CD4-positive, alpha-beta T cell treated with Interleukin-4 for 1 hour (primary cell): Measurements from ENCODE around the gene CD99.

Experiments
- DNase-seq, 2 donors: peaks; one replicate each; pipeline ENCODE4 v3.0.0-alpha.2; 2020 to 2022

The CD99 gene

DNA sequence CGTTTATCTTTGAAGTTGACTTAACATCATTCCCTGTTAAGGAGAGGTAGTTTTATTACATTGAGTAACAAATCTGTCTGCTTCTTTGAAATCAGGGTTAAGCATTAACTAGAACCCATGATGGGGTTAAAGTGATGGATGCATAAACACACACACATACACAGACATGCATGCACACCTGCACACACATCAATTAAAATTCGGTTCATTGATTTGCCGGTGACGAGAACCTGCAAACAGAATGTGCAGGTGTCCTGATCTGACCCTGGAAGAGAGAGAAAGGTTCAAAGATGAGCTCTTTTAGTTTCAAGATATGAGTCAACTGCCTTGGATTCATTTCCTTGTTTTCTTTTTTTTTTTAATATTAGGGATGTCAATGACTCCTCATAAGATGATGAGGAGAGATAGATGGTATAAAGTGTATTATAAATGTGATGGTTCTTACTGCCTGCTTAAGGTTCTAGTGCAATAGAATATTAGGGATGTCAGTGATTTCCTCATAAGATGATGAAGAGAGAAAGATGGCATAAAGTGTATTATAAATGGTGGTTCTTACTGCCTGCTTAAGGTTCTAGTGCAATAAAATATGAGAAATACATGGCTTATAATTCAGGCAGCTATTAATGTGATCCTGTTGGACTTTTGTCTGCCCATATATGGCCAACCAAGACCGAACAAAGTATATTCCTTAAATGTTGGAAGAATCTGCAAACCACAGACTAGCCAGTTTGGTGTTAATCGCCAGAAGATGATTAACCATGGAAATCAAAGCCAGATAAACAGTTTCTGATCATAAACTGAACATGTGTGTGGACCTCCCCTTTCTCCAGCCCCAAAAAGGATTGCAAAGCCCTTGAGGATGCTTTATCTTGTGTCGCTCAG lies 14.1 kb upstream of the CD99 start:
- no peak for DNase-seq

DNA sequence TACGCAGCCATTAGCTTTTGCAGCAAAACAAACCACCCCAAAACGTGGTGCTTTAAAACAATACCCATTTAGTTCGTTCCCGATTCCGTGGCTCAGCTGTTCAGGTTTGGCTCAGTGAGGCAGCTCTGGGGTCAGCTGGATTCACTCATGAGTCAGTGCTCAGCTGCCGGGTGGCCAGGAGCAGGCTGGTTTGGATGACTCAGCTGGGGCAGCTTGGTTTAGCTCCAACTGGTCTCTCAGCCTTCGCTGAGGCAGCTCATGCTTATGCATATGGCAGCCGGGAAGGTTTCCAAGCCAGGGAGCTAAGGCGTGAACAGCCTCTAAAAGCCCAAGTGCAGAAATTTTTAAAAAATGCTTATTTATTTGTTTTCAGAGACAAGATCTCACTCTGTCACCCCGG lies 13.3 kb upstream of the CD99 start:
- no peak for DNase-seq

DNA sequence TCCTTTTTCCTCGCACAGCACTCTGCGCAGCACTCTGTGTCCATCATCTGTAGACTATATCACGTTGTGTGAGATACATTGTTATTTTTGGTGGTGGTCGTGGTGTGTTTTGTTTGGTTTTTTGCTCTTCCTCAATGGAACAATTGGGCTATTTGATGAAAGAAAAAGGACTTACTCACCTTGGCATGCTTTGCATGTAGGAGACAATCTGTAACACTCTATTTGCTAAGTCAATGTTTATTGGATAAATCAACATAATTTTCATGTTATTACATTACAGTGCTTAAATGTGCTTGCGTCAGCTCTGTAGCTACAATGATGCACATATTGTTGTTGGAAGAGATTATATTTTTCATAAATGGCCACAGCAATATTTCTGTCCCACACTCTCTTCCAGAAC lies 12.5 kb upstream of the CD99 start:
- DNase-seq = no peak

DNA sequence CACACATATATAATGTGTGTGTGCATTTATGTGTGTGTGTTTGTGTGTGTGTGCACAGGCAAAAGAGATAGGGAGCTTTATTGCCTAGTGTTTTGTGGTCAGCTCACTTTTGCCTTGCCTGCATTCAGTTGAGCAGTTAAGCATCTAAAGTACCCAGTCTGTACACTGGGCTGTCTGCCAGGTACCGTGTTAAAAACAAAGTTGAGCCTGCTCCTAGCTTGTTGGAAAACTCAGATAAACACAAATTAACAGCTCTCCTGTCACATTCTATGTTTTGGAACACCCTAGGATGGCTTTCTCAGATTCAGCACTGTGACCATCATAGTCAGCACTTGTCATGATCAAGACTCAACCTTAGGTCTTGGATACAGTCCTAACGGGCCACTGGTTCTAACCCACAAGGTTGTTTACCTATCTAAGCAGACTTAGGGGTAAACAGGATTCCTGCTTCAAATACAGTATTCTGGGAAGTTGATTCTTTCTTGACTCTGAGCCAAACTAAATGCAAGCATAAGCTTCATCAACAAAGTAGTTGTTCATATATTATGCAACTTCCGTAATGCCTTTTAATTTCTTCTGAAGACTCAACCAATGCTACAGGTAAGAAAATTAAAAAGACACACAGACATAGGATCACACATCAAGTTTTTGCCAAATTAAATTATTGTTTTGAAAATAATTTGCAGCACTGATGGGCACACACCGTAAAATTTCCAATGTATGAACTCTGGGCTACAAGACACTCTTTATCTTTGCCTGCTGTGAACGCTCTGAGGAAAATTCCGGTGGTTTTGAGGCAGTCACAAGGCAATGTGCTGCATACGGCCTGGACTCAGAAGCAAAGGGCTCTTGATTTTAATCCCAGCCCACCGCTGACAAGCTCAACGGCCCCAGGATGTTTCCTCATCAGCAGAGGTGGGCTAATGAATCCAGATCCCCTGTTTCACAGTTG lies 11.3 kb upstream of the CD99 start:
- no peak for DNase-seq

DNA sequence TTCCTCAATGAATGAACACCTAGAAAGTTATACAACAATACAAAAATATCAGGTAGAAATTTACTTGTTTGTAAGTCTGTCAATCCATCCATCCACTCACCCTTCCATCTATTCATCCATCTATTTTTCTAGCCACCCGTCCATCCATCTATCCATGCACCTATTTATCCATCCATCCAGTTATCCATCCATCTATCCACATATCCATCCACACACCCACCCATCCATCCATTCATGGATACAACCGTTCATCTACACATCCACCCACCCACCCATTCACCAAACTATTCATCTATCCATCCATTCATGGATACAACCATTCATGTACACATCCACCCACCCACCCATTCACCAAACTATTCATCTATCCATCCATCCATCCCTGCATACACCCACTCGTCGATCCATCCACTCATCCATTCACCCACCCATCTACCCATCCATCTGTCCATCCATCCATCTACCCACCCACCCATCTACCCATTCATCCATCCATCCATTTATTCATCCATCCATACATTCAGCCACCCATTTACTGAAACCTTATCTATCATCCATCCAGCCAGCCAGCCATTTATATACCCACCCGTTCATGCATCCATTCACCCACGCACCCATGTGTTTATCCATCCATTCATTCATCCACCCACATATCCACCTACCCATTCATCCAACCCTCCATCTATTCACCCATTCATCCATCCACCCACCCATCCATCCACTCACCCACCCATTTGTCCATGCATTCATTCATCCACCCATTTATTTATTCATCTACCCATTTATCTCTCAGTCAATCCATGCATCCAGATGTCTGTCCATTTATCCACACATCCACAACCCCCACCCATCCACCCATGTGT lies 10.4 kb upstream of the CD99 start:
- DNase-seq = no peak

DNA sequence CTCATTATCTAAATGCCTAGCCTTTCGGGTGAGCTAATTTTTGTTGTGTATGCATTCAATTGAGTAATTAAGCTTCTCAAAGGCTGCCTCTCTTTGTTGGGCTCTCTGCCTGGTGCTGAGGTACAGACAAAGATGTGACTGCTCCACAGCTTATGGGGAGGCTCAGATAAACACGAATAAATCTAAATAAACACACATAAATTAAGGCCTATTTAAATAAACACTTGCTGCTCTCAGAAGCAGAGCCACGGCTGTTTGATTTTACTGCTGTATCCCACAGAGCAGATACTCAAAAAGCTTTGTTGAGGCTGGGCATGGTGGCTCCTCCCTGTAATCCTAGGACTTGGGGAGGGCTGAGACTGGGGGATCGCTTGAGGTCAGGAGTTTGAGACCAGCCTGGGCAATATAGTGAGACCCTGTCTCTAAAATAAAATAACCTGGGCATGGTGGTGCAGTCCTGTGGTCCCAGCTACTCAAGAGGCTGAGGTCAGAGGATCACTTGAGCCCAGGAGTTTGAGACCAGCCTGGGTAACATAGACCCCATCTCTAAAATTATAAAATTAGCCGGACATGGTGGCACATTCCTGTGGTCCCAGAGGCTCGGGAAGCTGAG lies 8.4 kb upstream of the CD99 start:
- no peak for DNase-seq

DNA sequence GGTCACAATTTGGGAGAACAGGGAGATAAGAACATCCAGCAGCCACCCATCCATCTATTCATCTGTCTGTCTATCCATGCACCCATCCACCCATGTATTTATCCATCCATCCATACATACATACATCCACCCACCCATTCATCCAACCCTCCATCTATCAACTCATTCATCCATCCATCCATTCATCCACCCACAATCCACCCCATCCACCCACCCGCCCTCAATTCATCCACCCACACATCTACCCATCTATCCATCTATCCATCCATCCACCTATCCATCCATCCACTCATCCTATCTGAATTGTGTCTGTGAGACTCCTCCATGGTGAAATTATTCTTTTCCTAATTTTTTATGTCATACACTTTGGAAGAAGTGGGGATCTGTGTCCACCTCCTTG lies 6.8 kb upstream of the CD99 start:
- DNase-seq = no peak

DNA sequence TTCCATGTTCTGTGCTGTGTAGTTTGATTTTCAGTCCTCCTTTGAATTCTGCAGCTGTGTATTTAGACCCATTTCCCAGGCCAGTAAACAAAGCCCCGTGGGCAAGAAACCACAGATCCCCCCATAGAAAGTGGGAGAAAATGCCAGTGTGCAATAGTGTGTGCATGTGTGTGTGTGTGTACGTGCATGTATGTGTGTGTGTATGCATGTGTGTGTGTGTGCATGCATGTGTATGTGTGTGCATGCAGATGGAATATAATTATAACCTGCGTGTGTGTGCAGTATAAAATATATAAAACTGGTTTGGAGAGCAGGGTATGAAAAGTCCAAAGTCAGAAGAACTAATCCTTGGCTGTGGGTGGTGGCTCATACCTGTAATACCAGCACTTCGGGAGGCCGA lies 5.2 kb upstream of the CD99 start:
- no peak for DNase-seq

DNA sequence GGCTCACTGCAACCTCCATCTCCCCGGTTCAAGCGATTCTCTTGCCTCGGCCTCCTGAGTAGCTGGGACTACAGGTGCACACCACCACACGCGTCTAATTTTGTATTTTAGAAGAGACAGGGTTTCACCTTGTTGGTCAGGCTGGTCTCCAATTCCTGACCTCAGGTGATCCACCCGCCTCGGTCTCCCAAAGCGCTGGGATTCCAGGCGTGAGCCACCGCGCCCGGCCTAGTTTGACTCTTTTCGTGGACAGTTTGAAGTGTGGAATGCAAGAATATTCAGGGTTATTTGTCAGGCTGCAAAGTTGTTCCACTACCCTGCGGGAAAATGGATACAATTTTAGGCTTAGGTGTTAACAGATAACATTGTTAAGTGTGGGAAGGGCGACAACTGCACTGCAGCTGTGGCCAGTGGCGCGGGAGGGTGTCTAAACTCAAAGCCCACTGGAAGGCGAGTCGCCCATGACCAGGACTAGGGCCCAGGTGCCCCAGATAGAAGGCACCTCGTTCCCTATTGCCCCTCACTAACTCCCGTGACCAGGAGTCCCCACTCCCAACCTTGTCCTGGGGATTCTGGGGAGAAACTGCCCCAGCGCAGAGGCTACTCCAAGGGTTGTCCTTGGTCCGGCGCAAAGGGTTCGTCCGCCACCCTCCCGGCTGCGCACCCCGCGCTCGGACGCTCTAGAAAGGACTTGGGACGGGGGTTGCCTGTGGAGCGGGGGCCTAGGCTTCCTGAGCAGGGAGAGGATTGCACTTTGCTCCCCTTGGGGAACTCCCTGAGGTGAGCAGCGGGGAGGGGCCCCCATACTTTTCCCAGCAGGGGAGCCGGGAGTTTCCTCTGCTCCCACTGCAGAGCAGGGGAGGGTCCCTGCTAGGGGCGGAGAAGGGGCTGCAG lies 1.1 kb upstream of the CD99 start:
- DNase-seq = no peak

DNA sequence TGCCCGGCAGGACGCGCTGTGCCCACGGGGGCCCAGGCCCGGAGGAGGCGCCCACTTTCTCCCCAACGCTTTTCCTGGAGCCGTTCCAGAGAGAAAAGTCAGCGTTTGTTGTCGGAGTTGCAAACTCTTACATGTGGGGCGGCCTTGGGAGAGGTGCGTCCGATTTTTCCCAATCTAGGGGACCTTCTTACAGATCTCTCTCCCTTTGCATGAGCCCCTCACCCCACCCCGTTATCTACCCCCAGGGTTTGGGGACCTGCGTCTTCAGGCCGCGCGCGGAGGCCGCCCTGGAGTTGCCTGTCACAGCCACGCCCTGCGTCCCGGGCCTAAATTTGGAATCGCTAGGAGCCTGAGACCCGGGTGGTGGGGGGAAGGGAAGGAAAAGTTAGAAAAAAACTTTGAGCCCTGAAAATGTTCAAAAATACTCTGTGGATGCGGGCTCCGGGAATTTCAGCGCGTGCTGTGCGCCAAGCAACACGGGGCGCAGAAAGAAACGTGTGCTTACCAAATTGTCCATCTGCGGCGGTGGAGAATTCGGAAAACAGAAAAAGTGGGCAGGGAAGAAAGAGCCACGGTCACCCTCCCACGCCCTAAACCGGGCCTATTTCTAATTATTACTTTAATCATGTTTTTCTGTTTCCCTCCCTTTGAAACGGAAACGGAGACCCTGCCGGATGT lies 587 bp downstream of the CD99 start:
- no peak for DNase-seq

DNA sequence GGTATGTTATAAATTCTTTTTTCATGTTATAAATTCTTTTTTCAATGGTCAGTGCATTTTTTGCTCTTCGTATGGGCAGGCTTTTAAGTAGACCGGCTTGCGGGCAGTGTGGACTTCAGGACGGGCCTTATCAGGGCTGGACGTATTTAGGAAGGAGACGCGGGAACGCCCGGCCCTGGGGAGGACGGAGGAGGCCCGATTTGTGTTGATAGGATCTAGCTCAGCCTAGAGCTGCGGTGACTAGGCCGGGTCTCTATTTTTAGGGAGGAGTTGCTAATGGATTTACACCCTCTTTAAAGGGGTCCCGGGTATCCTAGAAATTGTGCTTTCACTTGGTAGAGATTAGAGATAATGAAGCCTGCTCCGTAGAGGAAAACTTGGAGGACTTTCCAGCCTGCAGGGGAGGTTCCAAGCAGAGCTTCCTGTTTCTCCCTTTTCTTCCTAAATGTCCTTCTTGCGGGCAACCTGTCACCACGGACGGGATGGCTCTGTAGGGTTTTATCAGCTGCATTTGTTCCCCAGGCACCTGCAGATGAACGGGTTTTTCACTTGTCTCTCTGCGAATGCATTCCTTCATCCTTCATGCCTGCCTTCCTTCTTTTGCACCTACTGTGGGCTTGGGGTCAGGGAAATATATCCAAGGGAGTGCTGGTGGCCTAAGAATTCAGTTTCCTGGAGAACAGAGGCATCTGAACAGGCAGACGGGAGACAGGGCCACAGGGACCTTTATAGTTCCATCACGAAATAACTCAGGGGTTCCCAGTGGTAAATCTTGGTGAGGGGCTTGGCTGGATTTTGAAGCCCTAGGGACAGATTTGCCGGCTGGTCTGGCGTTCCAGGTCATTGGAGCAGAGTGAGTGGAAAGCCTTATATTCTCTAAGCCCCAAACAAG lies 1.4 kb downstream of the CD99 start:
- DNase-seq = no peak

DNA sequence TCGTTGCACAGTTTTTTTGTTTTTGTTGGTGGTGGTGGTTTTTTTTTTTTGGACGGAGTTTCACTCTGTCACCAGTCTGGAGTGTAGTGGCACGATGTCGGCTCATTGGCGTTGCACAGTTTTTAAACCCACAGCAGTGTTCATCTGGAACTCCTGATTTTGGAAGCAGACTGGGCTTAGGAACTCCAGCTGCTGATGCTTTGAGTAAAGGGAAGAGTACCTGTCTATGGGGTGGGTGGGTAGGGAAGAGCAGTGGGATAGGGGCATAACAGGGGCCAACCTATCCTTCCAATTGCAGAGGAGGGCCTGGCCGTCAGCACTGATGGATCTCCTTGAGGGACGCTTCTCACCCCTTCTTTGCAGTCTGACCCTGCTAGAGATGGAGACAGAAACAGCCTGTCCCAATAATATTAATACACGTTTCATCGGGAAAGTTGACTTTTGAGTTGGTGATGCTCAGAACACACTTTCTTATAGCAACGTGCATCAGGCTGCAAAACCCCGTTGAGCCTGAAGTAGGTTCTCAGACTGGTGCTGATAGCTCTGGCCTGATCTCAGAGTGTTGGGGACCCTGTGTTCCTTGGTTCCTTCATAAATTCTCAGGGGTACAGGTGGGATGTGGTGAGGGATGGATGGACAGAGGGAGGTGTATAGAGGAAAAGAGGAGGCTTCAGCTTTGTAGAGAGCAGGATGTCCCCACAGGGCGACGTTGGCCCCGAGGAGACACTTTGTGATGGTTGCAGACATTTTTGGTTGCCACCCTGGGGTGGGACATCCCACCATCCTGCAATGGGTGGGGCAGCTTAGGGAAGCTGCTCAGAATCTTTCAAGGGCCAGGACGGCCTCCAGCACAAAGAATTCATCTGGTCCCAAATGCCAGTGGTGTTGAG lies 2.3 kb downstream of the CD99 start:
- DNase-seq = no peak

DNA sequence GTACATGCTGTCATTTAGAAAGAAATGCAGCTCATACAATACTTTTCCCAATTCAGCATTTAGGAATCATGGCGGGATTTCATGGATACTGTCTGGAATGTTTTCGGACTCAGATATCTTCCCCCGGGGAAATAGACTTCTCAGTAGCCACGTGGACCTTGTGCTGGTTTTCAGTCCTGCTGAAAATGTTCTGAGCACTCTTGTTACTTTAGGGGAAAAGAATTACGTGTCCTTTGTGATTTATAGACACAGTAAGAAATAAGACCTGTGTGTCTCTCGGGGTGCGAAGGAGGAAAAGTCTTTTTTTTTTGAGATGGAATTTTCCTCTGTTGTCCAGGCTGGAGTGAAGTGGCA lies 3.8 kb downstream of the CD99 start:
- DNase-seq = no peak

DNA sequence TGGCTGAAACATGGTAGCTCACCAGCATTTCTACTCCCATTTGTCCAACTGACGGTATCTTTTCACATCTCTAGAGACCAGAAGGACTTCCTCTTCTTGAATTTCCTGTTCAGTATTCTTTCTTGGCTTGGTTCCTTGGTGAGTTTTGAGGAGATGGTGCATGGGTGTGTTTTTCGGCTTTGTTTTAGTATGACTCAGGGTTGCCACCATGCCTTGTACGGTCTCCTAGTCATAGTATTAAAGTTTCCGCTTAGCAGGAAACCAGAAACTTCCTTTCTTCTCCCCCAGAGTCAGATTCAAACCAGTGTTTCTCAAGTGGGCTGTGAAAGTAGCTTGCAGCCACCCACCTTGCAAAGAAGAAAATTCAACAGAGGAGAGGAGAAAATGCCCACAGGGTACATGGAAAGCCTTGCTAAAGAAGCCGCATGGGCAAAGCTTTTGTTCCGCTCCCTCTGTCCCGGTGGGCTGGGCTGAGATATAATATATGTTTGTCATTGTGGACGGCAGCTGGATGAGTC lies 5.7 kb downstream of the CD99 start:
- peak; percentile 68 to 79 for DNase-seq

DNA sequence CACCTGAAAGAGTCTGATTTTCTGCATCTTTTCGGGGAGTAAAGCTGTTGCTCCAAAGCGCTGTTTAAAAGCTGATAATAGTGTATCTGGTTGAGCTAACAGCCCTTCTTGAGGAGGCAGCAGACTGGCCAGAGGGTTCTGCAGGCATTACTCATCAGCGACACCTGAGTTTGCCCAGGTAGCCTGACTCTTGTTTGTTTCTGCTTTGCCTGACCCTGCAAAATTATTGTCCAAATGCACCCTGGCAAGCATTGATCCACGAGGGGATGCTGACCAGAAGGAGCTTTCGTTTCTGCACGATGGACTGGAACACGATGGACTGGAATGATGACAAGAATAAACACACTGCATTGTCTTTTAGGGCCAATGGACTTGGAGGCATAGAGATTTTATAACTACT lies 6.2 kb downstream of the CD99 start:
- DNase-seq = no peak

DNA sequence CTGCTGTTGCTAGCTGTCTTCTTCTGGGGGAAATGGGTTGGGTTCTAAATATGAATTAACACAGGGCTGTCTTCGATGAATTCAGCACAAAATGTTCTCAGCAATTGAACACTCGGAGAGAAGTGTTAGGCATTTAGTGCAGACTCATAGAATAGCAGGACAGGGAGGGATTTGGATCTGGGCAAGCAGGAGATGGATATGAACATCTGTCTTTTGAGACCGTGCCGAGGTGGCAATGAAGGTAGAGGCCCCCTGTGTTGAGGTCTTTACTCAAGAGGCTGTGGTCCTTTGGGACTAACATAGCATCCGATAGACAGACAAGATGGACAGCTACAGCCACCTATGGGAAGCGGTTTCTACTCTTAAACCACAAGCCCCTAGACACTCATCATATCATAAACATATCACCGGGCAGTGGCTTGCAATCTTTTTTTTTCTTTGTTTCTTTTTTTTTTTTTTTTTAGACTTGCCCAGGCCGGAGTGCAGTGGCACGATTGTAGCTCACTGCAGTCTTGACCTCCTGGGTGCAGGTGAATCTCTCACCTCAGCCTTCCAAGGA lies 6.7 kb downstream of the CD99 start:
- no peak for DNase-seq

DNA sequence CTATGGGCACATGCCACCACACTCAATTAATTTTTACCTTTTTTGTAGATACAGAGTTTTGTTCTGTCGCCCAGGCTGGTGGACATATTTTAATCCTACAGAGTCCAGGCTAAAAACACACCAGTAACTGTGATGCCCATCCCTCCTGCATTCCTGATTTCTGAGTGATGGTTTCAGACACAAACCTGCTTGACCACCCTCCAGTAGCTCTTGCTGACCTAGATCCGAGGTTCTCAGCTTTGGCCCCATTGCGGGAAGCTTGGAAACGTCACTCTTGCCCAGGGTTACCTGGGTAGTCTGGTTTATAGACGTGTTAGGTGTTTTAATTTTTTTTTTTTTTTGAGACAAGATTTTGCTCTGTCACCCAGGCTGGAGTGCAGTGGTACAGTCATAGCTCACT lies 7.5 kb downstream of the CD99 start:
- DNase-seq = no peak

DNA sequence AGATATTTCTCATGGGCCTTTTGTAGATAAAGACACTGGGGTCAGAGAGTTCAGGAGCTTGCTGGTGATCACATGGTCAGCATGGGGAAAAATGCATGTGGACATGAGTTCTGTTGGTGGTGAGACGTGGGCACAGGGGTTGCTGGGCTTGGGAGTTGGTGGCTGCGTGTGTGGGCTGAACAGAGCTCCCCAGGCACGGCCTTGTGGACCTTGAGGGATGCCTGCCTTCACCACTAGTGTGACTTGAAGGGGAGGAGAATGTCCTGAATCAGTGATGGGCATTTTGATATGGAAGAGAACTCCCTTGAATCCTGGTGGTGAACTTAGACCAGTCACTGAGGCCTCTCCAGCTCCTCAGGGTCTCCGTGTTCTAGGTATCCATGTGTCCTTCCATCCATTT lies 8.9 kb downstream of the CD99 start:
- DNase-seq = no peak
